GM19240 (cell line): Measurements from ENCODE around the gene ZNF670.
"Not testable (repeated sequence)": the region's sequence is repeated elsewhere in the genome, so short reads cannot be mapped to it uniquely, and the experiment has no call there.

Experiments used
- DNase-seq: peaks from one replicate; pipeline ENCODE4 v3.0.0; 2011; ENCODE audit warnings: low spot score; ENCODE audit not compliant: insufficient read length

ZNF670 gene

GRCh38 chr1:247043406-247043805 is 35.2 kb downstream of the ZNF670 start:
- DNase-seq = no peak

DNA sequence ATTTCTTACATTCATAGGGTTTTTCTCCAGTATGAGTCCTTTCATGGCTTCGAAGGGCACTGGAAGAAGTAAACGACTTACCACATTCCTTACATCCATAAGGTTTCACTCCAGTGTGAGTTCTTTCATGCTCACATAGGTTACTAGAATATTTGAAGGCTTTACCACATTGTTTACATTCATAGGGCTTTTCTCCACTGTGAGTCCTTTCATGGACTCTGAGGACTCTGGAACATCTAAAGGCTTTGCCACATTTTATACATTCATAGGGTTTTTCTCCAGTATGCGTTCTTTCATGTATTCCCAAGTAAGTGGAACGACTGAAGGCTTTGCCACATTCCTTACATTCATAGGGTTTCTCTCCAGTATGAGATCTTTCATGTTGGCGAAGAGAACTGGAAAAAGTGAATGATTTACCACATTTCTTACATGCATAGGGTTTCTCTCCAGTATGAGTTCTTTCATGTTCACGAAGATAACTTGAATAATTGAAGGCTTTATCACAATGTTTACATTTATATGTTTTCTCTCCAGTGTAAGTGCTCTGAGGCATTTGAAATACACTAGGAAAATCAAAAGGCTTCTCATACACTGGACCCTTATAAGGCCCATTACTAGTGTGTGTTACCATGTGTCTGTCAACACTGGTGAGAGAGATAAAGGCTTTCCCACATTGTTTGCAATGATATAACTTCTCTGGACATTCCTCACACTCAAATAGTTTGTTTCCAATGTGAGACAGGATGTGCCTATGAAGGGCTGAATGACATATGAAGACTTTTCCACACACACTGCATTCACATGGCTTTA is 40.9 kb downstream of the ZNF670 start:
- no peak for DNase-seq

- DNase-seq = not testable (repeated sequence)
These were observed 46.3 kb downstream of the ZNF670 start for GRCh38 chr1:247032306-247032705.
